GM12892 (cell line): ENCODE data around the gene MAGEH1.

ENCODE experiments used
- POLR2A ChIP-seq: IDR thresholded peaks from 2 replicates; pipeline ENCODE4 v1.6.1; 2011; ENCODE audit warnings: low read depth, low read length, control low read depth
- POLR2AphosphoS5 ChIP-seq: IDR thresholded peaks from 2 replicates; pipeline ENCODE4 v1.6.1; 2011; ENCODE audit warnings: low read depth, low read length, control low read depth
- TAF1 ChIP-seq: IDR thresholded peaks from 2 replicates; pipeline ENCODE4 v1.6.1; 2011; ENCODE audit warnings: low read depth, mild to moderate bottlenecking, control low read depth, low read length, borderline replicate concordance

- no peak for TF ChIP-seq POLR2AphosphoS5
- no peak for TF ChIP-seq POLR2A
- TF ChIP-seq TAF1: no peak
Measured at GRCh38 chrX:55451141-55451540, 786 bp upstream of the MAGEH1 start.
